ENCODE measurements around the gene EIF3D.

- no peak for TF ChIP-seq CTCF (IDR thresholded peaks at IDR 0.05)
- no peak for TF ChIP-seq EP300 (IDR thresholded peaks at IDR 0.05)
- TF ChIP-seq POLR2A (IDR thresholded peaks at IDR 0.05) = no peak
- no peak for TF ChIP-seq POLR2AphosphoS5 (IDR thresholded peaks at IDR 0.05)
These were observed 21.4 kb downstream of the EIF3D start for GRCh38 chr22:36507518-36508010.
